K562 (cell line): ENCODE data around the gene CWF19L1. TPM values are rescaled to one million over a fixed set of nuclear protein-coding genes. Genes with fewer than 3 reads are reported as not detected.

Source experiments
- GATAD2B ChIP-seq: fragments of 450-650 bp; IDR thresholded peaks from 2 replicates; pipeline ENCODE4 v1.6.1; 2017; ENCODE audit warnings: mild to moderate bottlenecking, borderline replicate concordance
- MECOM ChIP-seq: fragments of 250-450 bp; sonication (Bioruptor Pico); IDR thresholded peaks from 2 replicates; pipeline ENCODE4 v1.8.0; 2022; ENCODE audit warnings: inconsistent platforms
- MGA ChIP-seq: fragments of 450-650 bp; IDR thresholded peaks from 2 replicates; pipeline ENCODE4 v1.6.1; 2016; ENCODE audit warnings: mild to moderate bottlenecking, moderate library complexity
- POLR2G ChIP-seq: fragments of 200-400 bp; formaldehyde crosslinking; IDR thresholded peaks from 2 replicates; pipeline ENCODE4 v1.6.1; 2017; ENCODE audit warnings: low read depth, mild to moderate bottlenecking, antibody characterized with exemption, low read length, moderate library complexity
- SAP30 ChIP-seq: fragments of 200-600 bp; sonication (generic); IDR thresholded peaks from 2 replicates; pipeline ENCODE4 v1.6.1; 2012; ENCODE audit warnings: borderline replicate concordance, low read depth, mild to moderate bottlenecking, moderate library complexity, low read length, control low read depth, inconsistent platforms; ENCODE audit not compliant: insufficient read depth, poor library complexity, severe bottlenecking
- TAF1 ChIP-seq: IDR thresholded peaks from 2 replicates; pipeline ENCODE4 v1.6.1; 2011; ENCODE audit warnings: mild to moderate bottlenecking, low read length, moderate library complexity; ENCODE audit not compliant: insufficient read depth, control insufficient read depth, severe bottlenecking; ENCODE audit errors: extremely low read depth
- ZFP1 ChIP-seq: fragments of 450-650 bp; formaldehyde crosslinking; IDR thresholded peaks from 2 replicates; pipeline ENCODE4 v1.4.0; 2020; ENCODE audit warnings: mild to moderate bottlenecking, mixed read lengths
- ZNF23 ChIP-seq: fragments of 250-450 bp; sonication (Bioruptor Pico); IDR thresholded peaks from 2 replicates; pipeline ENCODE4 v1.4.0; 2020; ENCODE audit warnings: mild to moderate bottlenecking
- polyA plus RNA-seq, 8 experiments: library from polyadenylated mRNA; depleted of rRNA in 4 of 8; stranded (reverse) in 5 of 8; unstranded in 3 of 8; fragments of >200 nt; fragmentation: Nextera tagmentation in 2 of 8; fragmentation: Illumina TruSeq in 1 of 8; extraction: Ambion mirVana in 2 of 8; extraction: Trizol in 1 of 8; gene quantifications; 2 replicates each; pipeline versions ENCODE4 v1.2.1 to v1.2.3, GENCODE V29; 2011 to 2014; ENCODE audit warnings: inconsistent platforms in 1 of 8, missing spikeins in 1 of 8
- total RNA-seq, 7 experiments: library from RNA; depleted of rRNA in 6 of 7; stranded (reverse); fragments of >200 nt in 6 of 7; fragmentation: Illumina TruSeq in 2 of 7; extraction: Trizol in 2 of 7; gene quantifications; 2 replicates each; pipeline versions ENCODE4 v1.2.1 to v1.2.3, GENCODE V29; 2011 to 2021; ENCODE audit warnings: low replicate concordance in 1 of 7
- TF ChIP-seq, protein P1 (sequence below), 2 experiments: fragments of 450-650 bp in 1 of 2; sonication (generic) in 1 of 2; formaldehyde crosslinking in 1 of 2; IDR thresholded peaks in 1 of 2; conservative IDR thresholded peaks in 1 of 2; 2 replicates each; pipeline versions ENCODE4 v1.6.1 to v1.8.1; 2016 to 2023; ENCODE audit warnings: mild to moderate bottlenecking in 2 of 2, moderate library complexity in 2 of 2, inconsistent platforms in 1 of 2, missing genetic modification reagents in 1 of 2
- TF ChIP-seq, protein P2 (sequence below): fragments of 450-650 bp; formaldehyde crosslinking; IDR thresholded peaks from 2 replicates; pipeline ENCODE4 v1.4.0; 2022; ENCODE audit warnings: missing genetic modification characterization

The CWF19L1 gene
- total and polyA plus RNA-seq, 9 of the 15 experiments (the other 6 are each of a cell fraction or from before 2014, with no cell fraction given) = 19.5 to 49.9 (median 30.9) TPM

- TF ChIP-seq SAP30 (peak; percentile 70), MGA (peak; percentile 68), TAF1 (peak; percentile 81), ZFP1 (CRISPR knock-in tag) (no peak), GATAD2B (no peak), MECOM (no peak), ZNF23 (no peak), POLR2G (peak; percentile 98)
- TF ChIP-seq, protein P1, sequence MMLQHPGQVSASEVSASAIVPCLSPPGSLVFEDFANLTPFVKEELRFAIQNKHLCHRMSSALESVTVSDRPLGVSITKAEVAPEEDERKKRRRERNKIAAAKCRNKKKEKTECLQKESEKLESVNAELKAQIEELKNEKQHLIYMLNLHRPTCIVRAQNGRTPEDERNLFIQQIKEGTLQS (IDR thresholded peaks at IDR 0.05) = peak; percentile 30; the same call in 1 of the 2 replicates
- TF ChIP-seq, protein P1 (CRISPR knock-in tag; conservative IDR thresholded peaks at IDR 0.05) = no peak
- TF ChIP-seq, protein P2, sequence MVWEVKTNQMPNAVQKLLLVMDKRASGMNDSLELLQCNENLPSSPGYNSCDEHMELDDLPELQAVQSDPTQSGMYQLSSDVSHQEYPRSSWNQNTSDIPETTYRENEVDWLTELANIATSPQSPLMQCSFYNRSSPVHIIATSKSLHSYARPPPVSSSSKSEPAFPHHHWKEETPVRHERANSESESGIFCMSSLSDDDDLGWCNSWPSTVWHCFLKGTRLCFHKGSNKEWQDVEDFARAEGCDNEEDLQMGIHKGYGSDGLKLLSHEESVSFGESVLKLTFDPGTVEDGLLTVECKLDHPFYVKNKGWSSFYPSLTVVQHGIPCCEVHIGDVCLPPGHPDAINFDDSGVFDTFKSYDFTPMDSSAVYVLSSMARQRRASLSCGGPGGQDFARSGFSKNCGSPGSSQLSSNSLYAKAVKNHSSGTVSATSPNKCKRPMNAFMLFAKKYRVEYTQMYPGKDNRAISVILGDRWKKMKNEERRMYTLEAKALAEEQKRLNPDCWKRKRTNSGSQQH (CRISPR knock-in tag) = peak; percentile 37; the same call in 1 of the 2 replicates
Observed at GRCh38 chr10:100286051-100287033, 18.9 kb upstream of the CWF19L1 start, which contains the start of gene BLOC1S2 (continued).
